GM21515 (cell line): Measurements from ENCODE around the gene SIVA1.

Source experiments
- ATAC-seq: cut with Tn5 transposase; IDR thresholded peaks from one replicate; pipeline ENCODE4 v1.9.1; 2021; ENCODE audit not compliant: unreplicated experiment

SIVA1 gene

GRCh38 chr14:104752735-104753527, at the start of gene SIVA1:
TSS of gene SIVA1 (plus strand) at chr14:104753147. CDS start at chr14:104753202, 55 bp downstream.
- peak; percentile 81 for ATAC-seq

GRCh38 chr14:104703269-104703668, 49.7 kb upstream of the SIVA1 start:
- no peak for ATAC-seq

GRCh38 chr14:104704252-104704651, 48.7 kb upstream of the SIVA1 start:
- ATAC-seq = no peak

- ATAC-seq = no peak
These were observed 47.5 kb upstream of the SIVA1 start for GRCh38 chr14:104705340-104706047.

GRCh38 chr14:104706733-104707607, 46.0 kb upstream of the SIVA1 start:
- ATAC-seq = no peak

- no peak for ATAC-seq
These were observed 45.0 kb upstream of the SIVA1 start for GRCh38 chr14:104707608-104708595.

- ATAC-seq = no peak
These were observed 44.2 kb upstream of the SIVA1 start for GRCh38 chr14:104708606-104709268.

- ATAC-seq = no peak
These were observed 43.4 kb upstream of the SIVA1 start for GRCh38 chr14:104709387-104710039.

- no peak for ATAC-seq
These were observed 42.7 kb upstream of the SIVA1 start for GRCh38 chr14:104710071-104710735.

GRCh38 chr14:104712881-104713734, 39.8 kb upstream of the SIVA1 start:
- ATAC-seq = no peak

GRCh38 chr14:104714066-104714465, 38.9 kb upstream of the SIVA1 start:
- no peak for ATAC-seq

GRCh38 chr14:104714681-104715080, 38.3 kb upstream of the SIVA1 start:
- no peak for ATAC-seq

- no peak for ATAC-seq
These were observed 37.5 kb upstream of the SIVA1 start for GRCh38 chr14:104715416-104715815.

GRCh38 chr14:104715871-104716270, 37.1 kb upstream of the SIVA1 start:
- ATAC-seq = no peak

- no peak for ATAC-seq
These were observed 35.8 kb upstream of the SIVA1 start for GRCh38 chr14:104717137-104717536.

- ATAC-seq = no peak
These were observed 35.3 kb upstream of the SIVA1 start for GRCh38 chr14:104717646-104718045.

- no peak for ATAC-seq
These were observed 34.8 kb upstream of the SIVA1 start for GRCh38 chr14:104718147-104718546.

- ATAC-seq = no peak
These were observed 34.1 kb upstream of the SIVA1 start for GRCh38 chr14:104718871-104719270.
